Naive thymus-derived CD4-positive, alpha-beta T cell (primary cell): ENCODE data around the gene PKN2. TPM values are rescaled to one million over a fixed set of nuclear protein-coding genes. Genes with fewer than 3 reads are reported as not detected.

ENCODE experiments used
- ATAC-seq: fragments of 150-1000 bp; cut with Tn5 transposase; 2 replicates; pipeline ENCODE4 v1.10.0; 2021; ENCODE audit warnings: mild to moderate bottlenecking, moderate library complexity
- CTCF ChIA-PET: fragments of 350-600 bp; sonication (Branson Sonifier 250); formaldehyde crosslinking; loops from one replicate; lab custom pipeline; 2021; ENCODE audit warnings: antibody characterized with exemption; lab: Charles Lee
- POLR2A ChIA-PET: fragments of 350-600 bp; sonication (Branson Sonifier 250); formaldehyde crosslinking; loops from one replicate; lab custom pipeline; 2021; ENCODE audit warnings: antibody characterized with exemption, inconsistent platforms; lab: Charles Lee
- DNase-seq, 9 donors: peaks; one replicate each; pipeline versions ENCODE4 v3.0.0 to v3.0.0-alpha.2; 2020 to 2022; ENCODE audit warnings: mixed read lengths in 1 of 9
- H3K27ac ChIP-seq: one replicate; pipeline ENCODE4 v1.7.0; 2013; ENCODE audit warnings: mild to moderate bottlenecking, low read depth, low read length, moderate library complexity
- H3K27me3 ChIP-seq, 2 donors: one replicate each; pipeline ENCODE4 v1.7.0; 2013; ENCODE audit warnings: low read length in 2 of 2, mild to moderate bottlenecking in 2 of 2, moderate library complexity in 2 of 2; ENCODE audit not compliant: control insufficient read depth in 2 of 2, insufficient read depth in 2 of 2
- H3K36me3 ChIP-seq, 3 experiments: 1 replicate in 2 of 3; 2 replicates in 1 of 3; pipeline ENCODE4 v1.7.0; 2013; ENCODE audit warnings: low read length in 3 of 3, mild to moderate bottlenecking in 3 of 3, moderate library complexity in 1 of 3; ENCODE audit not compliant: insufficient read depth in 3 of 3, control insufficient read depth in 2 of 3
- H3K4me1 ChIP-seq, 2 donors: one replicate each; pipeline ENCODE4 v1.7.0; 2013; ENCODE audit warnings: low read length in 2 of 2, mild to moderate bottlenecking in 2 of 2, moderate library complexity in 1 of 2; ENCODE audit not compliant: control insufficient read depth in 2 of 2, insufficient read depth in 2 of 2
- H3K4me3 ChIP-seq: 2 replicates; pipeline ENCODE4 v1.7.0; 2013; ENCODE audit warnings: mild to moderate bottlenecking, low read length
- H3K9me3 ChIP-seq, 3 experiments: 1 replicate in 2 of 3; 2 replicates in 1 of 3; pipeline ENCODE4 v1.7.0; 2013; ENCODE audit warnings: low read length in 3 of 3; ENCODE audit not compliant: control insufficient read depth in 2 of 3
- H3K27ac Mint-ChIP-seq, 9 donors: one replicate each; pipeline ENCODE4 v1.8.0; 2020 to 2022; ENCODE audit warnings: mixed read lengths in 9 of 9, mild to moderate bottlenecking in 8 of 9, moderate library complexity in 5 of 9, inconsistent platforms in 2 of 9
- H3K27me3 Mint-ChIP-seq, 5 donors: one replicate each; pipeline ENCODE4 v1.8.0; 2021 to 2022; ENCODE audit warnings: mixed read lengths in 5 of 5, mild to moderate bottlenecking in 1 of 5
- H3K36me3 Mint-ChIP-seq, 5 donors: one replicate each; pipeline ENCODE4 v1.8.0; 2020 to 2022; ENCODE audit warnings: mixed read lengths in 5 of 5, mild to moderate bottlenecking in 3 of 5, inconsistent platforms in 1 of 5
- H3K4me1 Mint-ChIP-seq, 7 donors: one replicate each; pipeline ENCODE4 v1.8.0; 2020 to 2022; ENCODE audit warnings: mixed read lengths in 7 of 7, mild to moderate bottlenecking in 3 of 7, inconsistent platforms in 1 of 7
- H3K4me3 Mint-ChIP-seq, 10 donors: one replicate each; pipeline ENCODE4 v1.8.0; 2020 to 2022; ENCODE audit warnings: mild to moderate bottlenecking in 10 of 10, mixed read lengths in 10 of 10, moderate library complexity in 6 of 10, inconsistent platforms in 2 of 10
- H3K9me3 Mint-ChIP-seq, 11 donors: one replicate each; pipeline ENCODE4 v1.8.0; 2020 to 2022; ENCODE audit warnings: mixed read lengths in 11 of 11, mild to moderate bottlenecking in 4 of 11, inconsistent platforms in 1 of 11, moderate library complexity in 1 of 11
- intact Hi-C, 2 donors: fragments of 100-400 bp; cut with micrococcal nuclease; formaldehyde crosslinking; loops; one replicate each; pipeline ENCODE4 v1.15.1; 2023
- polyA plus RNA-seq, 2 donors: library from polyadenylated mRNA; unstranded; fragments of 300-500 nt; fragmentation: Illumina TruSeq; gene quantifications; one replicate each; pipeline ENCODE4 v1.2.3, GENCODE V29; 2021
- total RNA-seq, 6 experiments: library from RNA in 5 of 6; stranded (reverse) in 5 of 6; gene quantifications; 1 replicate in 5 of 6; 2 replicates in 1 of 6; pipeline ENCODE4 v1.2.3 and lab custom pipeline; 2021 to 2026

PKN2 gene
- total and polyA plus RNA-seq, 7 experiments from 2014 or later: 9.0 to 53.8 (median 44.2) TPM

DNA sequence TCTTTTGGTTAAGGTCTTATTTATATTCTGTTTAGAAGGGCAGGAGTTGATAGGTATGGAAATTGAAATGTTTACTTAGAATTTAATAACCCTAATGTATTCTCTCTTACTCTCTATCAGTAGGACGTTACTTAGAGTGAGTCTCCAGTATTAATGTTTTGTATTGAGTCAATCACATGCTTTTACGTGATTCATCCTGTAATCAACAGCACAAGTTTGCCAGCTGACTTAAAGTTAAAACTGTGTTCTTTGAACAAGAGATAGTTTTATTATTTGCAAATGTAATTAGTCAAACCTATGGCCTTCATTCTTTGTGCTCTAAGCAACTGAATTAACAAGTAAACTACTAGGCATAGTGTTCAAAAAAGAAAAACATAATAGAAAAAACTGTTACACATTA is 57.3 kb downstream of the PKN2 start:
- DNase-seq: no peak
- peaks cover 0 to 11% (median 0%) of the 10 kb centered on the region in 11 donors for H3K9me3 Mint-ChIP-seq
- no peak overlapping the region for H3K27ac ChIP-seq
- no peak for ATAC-seq
- no peak overlapping the region for H3K27ac Mint-ChIP-seq
- H3K27me3 Mint-ChIP-seq: no peaks in the 10 kb centered on the region
- no peaks in the 10 kb centered on the region for H3K9me3 ChIP-seq
- ChIA-PET CTCF (no interaction called here), POLR2A (no interaction called here)
- no peaks in the 10 kb centered on the region for H3K27me3 ChIP-seq
- H3K4me1 ChIP-seq: peaks cover 0 to 4% of the 10 kb centered on the region in 2 donors
- H3K36me3 ChIP-seq: peaks cover 0 to 5% (median 0%) of the 10 kb centered on the region in 3 experiments
- no peak overlapping the region for H3K4me3 Mint-ChIP-seq
- H3K4me1 Mint-ChIP-seq: peaks cover 7 to 29% (median 20%) of the 10 kb centered on the region in 7 donors
- H3K36me3 Mint-ChIP-seq: peaks cover 13 to 61% (median 44%) of the 10 kb centered on the region in 5 donors
- intact Hi-C loops: no loop called here
- no peak overlapping the region for H3K4me3 ChIP-seq

DNA sequence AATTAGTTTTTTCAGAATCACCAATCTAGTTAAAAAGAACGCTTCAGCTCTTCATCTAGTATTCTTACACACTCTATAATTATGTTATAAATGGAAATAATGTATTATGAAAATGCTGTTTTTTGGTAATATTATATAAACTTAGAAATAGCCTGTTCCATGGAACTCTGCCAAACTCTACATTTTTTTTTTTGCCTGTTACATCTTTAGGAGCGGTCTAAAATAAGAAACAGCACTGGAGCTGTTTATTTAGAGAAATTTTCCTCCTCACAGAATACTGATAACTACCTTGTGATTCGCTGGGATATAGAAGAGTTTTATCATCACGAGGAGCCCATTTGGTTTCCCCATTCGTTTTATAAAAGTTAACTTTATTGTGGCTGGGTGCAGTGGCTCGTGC is 58.5 kb downstream of the PKN2 start:
- H3K27ac Mint-ChIP-seq: no peak overlapping the region
- DNase-seq: no peak
- H3K4me3 ChIP-seq: no peak overlapping the region
- ChIA-PET POLR2A (interaction anchor here (0.7 kb wide), 1 partner anchor 57 kb away, joined by 3 read pairs; no protein-coding TSS in a partner anchor), CTCF (no interaction called here)
- peaks cover 0 to under 1% of the 10 kb centered on the region in 2 donors for H3K4me1 ChIP-seq
- H3K36me3 Mint-ChIP-seq: peaks cover 13 to 62% (median 47%) of the 10 kb centered on the region in 5 donors
- no peaks in the 10 kb centered on the region for H3K9me3 ChIP-seq
- no peak overlapping the region for H3K27ac ChIP-seq
- H3K27me3 Mint-ChIP-seq: no peaks in the 10 kb centered on the region
- no peak for ATAC-seq
- peaks cover 0 to 5% (median 0%) of the 10 kb centered on the region in 11 donors for H3K9me3 Mint-ChIP-seq
- no peak overlapping the region for H3K4me3 Mint-ChIP-seq
- intact Hi-C loops: no loop called here
- H3K36me3 ChIP-seq: peaks cover 0 to 5% (median 0%) of the 10 kb centered on the region in 3 experiments
- peaks cover 7 to 28% (median 21%) of the 10 kb centered on the region in 7 donors for H3K4me1 Mint-ChIP-seq
- H3K27me3 ChIP-seq: no peaks in the 10 kb centered on the region

DNA sequence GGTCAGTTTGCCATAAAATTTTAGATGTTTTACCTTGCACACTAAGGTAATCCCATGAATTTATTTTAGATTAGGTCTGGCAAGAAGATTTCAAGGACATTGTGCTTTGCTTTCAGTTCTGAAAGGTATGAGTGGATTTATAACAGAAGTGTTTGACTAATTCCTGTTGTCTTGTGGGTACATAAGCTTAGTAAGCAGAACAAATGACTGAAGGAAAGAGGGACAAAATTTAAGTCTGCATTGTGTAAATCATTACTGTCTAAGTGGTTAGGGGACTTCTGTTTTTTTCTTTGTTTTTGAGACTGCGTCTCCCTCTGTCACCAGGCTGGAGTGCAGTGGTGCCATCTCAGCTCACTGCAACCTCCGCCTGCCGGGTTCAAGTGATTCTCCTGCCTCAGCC is 60.1 kb downstream of the PKN2 start:
- peaks cover 5 to 47% (median 35%) of the 10 kb centered on the region in 5 donors for H3K36me3 Mint-ChIP-seq
- Histone ChIP-seq H3K4me1 (no peaks in the 10 kb centered on the region), H3K9me3 (no peaks in the 10 kb centered on the region), H3K4me3 (no peak overlapping the region), H3K27me3 (no peaks in the 10 kb centered on the region), H3K27ac (no peak overlapping the region), H3K36me3 (peaks cover 0 to 5% (median 0%) of the 10 kb centered on the region in 3 experiments)
- intact Hi-C loops: no loop called here
- ChIA-PET CTCF (no interaction called here), POLR2A (no interaction called here)
- no peaks in the 10 kb centered on the region for H3K9me3 Mint-ChIP-seq
- ATAC-seq: no peak
- peaks cover 0 to 12% (median 6%) of the 10 kb centered on the region in 7 donors for H3K4me1 Mint-ChIP-seq
- no peak overlapping the region for H3K4me3 Mint-ChIP-seq
- no peaks in the 10 kb centered on the region for H3K27me3 Mint-ChIP-seq
- no peak for DNase-seq
- no peak overlapping the region for H3K27ac Mint-ChIP-seq

DNA sequence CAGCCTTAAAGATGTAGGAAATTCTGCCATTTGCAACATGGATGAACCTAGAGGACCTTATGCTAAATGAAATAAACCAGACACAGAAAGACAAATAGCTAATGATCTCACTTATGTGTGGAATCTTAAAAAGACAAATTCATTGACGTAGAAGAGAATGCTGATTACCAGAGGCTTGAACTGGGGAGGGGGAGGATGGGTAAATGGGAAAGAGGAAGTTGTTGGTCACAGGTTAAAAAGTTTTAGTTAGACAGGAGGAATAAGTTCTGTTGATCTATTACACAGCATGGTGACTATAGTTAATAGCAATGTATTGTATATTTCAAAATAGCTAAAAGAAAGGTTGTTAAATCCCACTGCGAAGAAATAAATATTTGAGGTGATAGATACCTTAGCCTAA is 62.8 kb downstream of the PKN2 start:
- Mint-ChIP-seq H3K36me3 (peaks cover 5 to 56% (median 30%) of the 10 kb centered on the region in 5 donors), H3K27ac (no peak overlapping the region), H3K4me3 (no peak overlapping the region), H3K9me3 (no peaks in the 10 kb centered on the region), H3K27me3 (no peaks in the 10 kb centered on the region), H3K4me1 (peaks cover 2 to 22% (median 14%) of the 10 kb centered on the region in 7 donors)
- Histone ChIP-seq H3K4me1 (no peaks in the 10 kb centered on the region), H3K27me3 (no peaks in the 10 kb centered on the region), H3K4me3 (no peak overlapping the region), H3K27ac (no peak overlapping the region), H3K9me3 (no peaks in the 10 kb centered on the region), H3K36me3 (peaks cover 0 to 5% (median 0%) of the 10 kb centered on the region in 3 experiments)
- ChIA-PET CTCF (no interaction called here), POLR2A (no interaction called here)
- no peak for ATAC-seq
- intact Hi-C loops: no loop called here
- no peak for DNase-seq

DNA sequence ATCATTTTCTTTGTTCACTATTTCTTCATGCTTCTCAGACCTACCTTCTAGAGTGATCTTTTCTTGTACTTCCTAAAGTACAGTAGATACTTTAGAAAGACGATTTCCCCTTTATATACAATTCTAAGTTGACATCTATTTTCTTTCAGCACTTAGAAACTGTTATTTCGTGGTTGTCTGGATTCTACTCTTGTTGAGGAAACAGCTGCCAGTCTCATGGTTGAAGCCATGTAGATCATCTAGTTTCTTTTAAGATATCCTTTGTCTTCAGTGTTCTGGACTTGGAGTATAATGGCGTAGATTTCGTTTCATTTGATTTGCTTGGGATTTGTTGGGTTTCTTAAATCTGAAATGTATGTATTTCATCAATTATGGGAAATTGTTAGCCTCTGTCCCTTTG is 67.6 kb downstream of the PKN2 start:
- intact Hi-C loops: no loop called here
- Histone ChIP-seq H3K36me3 (no peaks in the 10 kb centered on the region), H3K4me3 (no peak overlapping the region), H3K27me3 (no peaks in the 10 kb centered on the region), H3K4me1 (no peaks in the 10 kb centered on the region), H3K9me3 (no peaks in the 10 kb centered on the region), H3K27ac (no peak overlapping the region)
- no peak for ATAC-seq
- POLR2A ChIA-PET: no interaction called here
- Mint-ChIP-seq H3K9me3 (no peaks in the 10 kb centered on the region), H3K4me3 (no peak overlapping the region), H3K36me3 (peaks cover 0 to 39% (median 17%) of the 10 kb centered on the region in 5 donors), H3K27me3 (no peaks in the 10 kb centered on the region), H3K4me1 (peaks cover 2 to 33% (median 22%) of the 10 kb centered on the region in 7 donors), H3K27ac (peak overlapping the region in 1 of 9 donors; percentile 15)
- CTCF ChIA-PET: no interaction called here
- DNase-seq: no peak

DNA sequence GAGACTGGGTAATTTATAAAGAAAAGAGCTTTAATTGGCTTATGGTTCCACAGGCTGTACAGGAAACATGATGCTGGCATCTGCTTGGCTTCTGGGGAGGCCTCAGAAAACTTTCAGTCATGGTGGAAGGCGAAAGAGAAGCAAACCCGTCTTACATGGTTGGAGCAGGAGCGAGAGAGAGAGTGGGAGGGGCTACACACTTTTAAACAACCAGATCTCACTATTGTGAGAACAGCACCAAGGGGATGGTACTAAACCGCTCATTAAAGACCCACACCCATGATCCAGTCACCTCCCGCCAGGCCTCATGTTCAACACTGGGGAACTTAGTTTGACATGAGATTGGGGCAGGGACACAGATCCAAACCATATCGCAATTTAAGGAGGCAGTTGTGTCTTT is 69.4 kb downstream of the PKN2 start:
- peaks cover 0 to 38% (median 20%) of the 10 kb centered on the region in 5 donors for H3K36me3 Mint-ChIP-seq
- H3K27ac Mint-ChIP-seq: no peak overlapping the region
- ChIA-PET POLR2A (no interaction called here), CTCF (no interaction called here)
- H3K4me1 Mint-ChIP-seq: peaks cover 2 to 33% (median 18%) of the 10 kb centered on the region in 7 donors
- Histone ChIP-seq H3K4me3 (no peak overlapping the region), H3K36me3 (no peaks in the 10 kb centered on the region), H3K9me3 (no peaks in the 10 kb centered on the region), H3K27ac (no peak overlapping the region), H3K27me3 (no peaks in the 10 kb centered on the region), H3K4me1 (no peaks in the 10 kb centered on the region)
- H3K4me3 Mint-ChIP-seq: no peak overlapping the region
- H3K9me3 Mint-ChIP-seq: no peaks in the 10 kb centered on the region
- no peaks in the 10 kb centered on the region for H3K27me3 Mint-ChIP-seq
- no peak for ATAC-seq
- intact Hi-C loops: no loop called here
- no peak for DNase-seq
